OCI-LY1 (cell line): Measurements from ENCODE around the gene CDADC1.

Experiments
- EZH2 ChIP-seq: fragments of 200-600 bp; sonication (generic), shearing (Covaris generic); IDR thresholded peaks from 2 replicates; pipeline ENCODE4 v1.8.0; 2017; ENCODE audit warnings: borderline replicate concordance, mixed run types, mild to moderate bottlenecking, antibody characterized with exemption, low read length, moderate library complexity, mixed read lengths
- TF ChIP-seq, protein P1 (sequence below): fragments of 200-600 bp; sonication (generic), shearing (Covaris generic); IDR thresholded peaks from 2 replicates; pipeline ENCODE4 v1.5.1; 2017; ENCODE audit warnings: mild to moderate bottlenecking, antibody characterized with exemption, low read length, moderate library complexity, mixed read lengths

DNA sequence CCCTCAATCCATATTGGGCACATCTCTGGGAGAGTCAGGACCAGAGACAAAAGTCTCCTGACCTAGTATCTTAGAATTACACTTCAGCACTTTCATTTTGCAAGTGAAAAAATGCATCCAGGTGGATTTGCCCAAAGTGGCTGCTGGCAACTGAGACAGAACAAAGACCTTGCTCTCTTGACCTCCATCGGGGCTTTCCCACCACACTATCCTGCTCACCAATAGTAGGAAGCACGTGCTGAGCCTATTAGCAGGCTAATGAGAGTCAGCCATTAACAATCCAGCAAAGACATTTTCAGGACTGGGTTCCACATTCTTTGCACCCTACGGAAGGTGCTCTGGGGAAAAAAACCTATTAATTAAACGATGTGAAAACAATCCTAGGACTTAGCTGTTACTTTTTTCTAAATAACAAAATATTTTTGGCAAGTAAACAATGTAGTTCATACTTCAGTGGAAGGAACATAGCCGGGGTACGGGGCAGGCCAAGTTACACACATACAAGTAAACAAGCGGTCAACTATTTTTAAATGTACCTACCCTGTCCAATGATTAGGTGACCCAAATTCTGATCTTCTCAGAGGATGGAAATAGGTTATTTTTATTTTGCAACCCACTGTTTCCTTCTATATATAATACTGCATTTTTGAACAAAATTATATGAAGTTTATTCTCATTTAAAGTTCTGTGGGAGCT is 78.6 kb downstream of the CDADC1 start:
- TF ChIP-seq, protein P1, sequence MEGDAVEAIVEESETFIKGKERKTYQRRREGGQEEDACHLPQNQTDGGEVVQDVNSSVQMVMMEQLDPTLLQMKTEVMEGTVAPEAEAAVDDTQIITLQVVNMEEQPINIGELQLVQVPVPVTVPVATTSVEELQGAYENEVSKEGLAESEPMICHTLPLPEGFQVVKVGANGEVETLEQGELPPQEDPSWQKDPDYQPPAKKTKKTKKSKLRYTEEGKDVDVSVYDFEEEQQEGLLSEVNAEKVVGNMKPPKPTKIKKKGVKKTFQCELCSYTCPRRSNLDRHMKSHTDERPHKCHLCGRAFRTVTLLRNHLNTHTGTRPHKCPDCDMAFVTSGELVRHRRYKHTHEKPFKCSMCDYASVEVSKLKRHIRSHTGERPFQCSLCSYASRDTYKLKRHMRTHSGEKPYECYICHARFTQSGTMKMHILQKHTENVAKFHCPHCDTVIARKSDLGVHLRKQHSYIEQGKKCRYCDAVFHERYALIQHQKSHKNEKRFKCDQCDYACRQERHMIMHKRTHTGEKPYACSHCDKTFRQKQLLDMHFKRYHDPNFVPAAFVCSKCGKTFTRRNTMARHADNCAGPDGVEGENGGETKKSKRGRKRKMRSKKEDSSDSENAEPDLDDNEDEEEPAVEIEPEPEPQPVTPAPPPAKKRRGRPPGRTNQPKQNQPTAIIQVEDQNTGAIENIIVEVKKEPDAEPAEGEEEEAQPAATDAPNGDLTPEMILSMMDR: no peak
- no peak for TF ChIP-seq EZH2
